Suprapubic skin (tissue), 4 donors: ENCODE data around the gene UBE3A.

Source experiments
- EP300 ChIP-seq: sonication (generic); formaldehyde crosslinking; IDR thresholded peaks from one replicate; pipeline ENCODE4 v1.6.1; 2017; ENCODE audit warnings: antibody characterized with exemption
- POLR2A ChIP-seq, 2 donors: fragments of 450-650 bp; IDR thresholded peaks; one replicate each; pipeline ENCODE4 v1.6.1; 2017; ENCODE audit warnings: antibody characterized with exemption in 2 of 2, mild to moderate bottlenecking in 2 of 2, moderate library complexity in 2 of 2
- POLR2AphosphoS5 ChIP-seq, 3 donors: sonication (generic); formaldehyde crosslinking; IDR thresholded peaks; one replicate each; pipeline ENCODE4 v1.6.1; 2017; ENCODE audit warnings: antibody characterized with exemption in 3 of 3
- TF ChIP-seq, protein P1 (sequence below), 2 donors: fragments of 200-600 bp in 1 of 2; fragments of 450-650 bp in 1 of 2; sonication (generic) in 1 of 2; IDR thresholded peaks; one replicate each; pipeline ENCODE4 v1.5.1; 2016 to 2019; ENCODE audit warnings: antibody characterized with exemption in 2 of 2, mild to moderate bottlenecking in 1 of 2, moderate library complexity in 1 of 2

GRCh38 chr15:25407950-25408349, 30.9 kb downstream of the UBE3A start:
- TF ChIP-seq, protein P1, sequence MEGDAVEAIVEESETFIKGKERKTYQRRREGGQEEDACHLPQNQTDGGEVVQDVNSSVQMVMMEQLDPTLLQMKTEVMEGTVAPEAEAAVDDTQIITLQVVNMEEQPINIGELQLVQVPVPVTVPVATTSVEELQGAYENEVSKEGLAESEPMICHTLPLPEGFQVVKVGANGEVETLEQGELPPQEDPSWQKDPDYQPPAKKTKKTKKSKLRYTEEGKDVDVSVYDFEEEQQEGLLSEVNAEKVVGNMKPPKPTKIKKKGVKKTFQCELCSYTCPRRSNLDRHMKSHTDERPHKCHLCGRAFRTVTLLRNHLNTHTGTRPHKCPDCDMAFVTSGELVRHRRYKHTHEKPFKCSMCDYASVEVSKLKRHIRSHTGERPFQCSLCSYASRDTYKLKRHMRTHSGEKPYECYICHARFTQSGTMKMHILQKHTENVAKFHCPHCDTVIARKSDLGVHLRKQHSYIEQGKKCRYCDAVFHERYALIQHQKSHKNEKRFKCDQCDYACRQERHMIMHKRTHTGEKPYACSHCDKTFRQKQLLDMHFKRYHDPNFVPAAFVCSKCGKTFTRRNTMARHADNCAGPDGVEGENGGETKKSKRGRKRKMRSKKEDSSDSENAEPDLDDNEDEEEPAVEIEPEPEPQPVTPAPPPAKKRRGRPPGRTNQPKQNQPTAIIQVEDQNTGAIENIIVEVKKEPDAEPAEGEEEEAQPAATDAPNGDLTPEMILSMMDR (IDR thresholded peaks at IDR 0.05) = no peak
- TF ChIP-seq POLR2A (IDR thresholded peaks at IDR 0.05) (no peak), EP300 (no peak), POLR2AphosphoS5 (IDR thresholded peaks at IDR 0.05) (no peak)
